DND-41 (cell line): ENCODE results near the gene DIAPH1.
A peak's percentile ranks its signal among the peaks of the same experiment; 100 is the strongest.

Source experiments
- ATAC-seq: fragments of 200-7000 bp; cut with Tn5 transposase; 3 replicates; pipeline ENCODE4 v1.9.1; 2021; ENCODE audit warnings: low read depth; ENCODE audit not compliant: insufficient read depth
- DNase-seq: peaks from one replicate; pipeline ENCODE4 v3.0.0-alpha.2; 2020
- H2AFZ ChIP-seq: 2 replicates; pipeline ENCODE4 v1.6.0; 2012; ENCODE audit warnings: low read depth, low read length
- H3K27ac ChIP-seq: 2 replicates; pipeline ENCODE4 v1.5.1; 2012; ENCODE audit warnings: low read length, inconsistent platforms
- H3K27me3 ChIP-seq: fragments of 200-600 bp; sonication (generic); 2 replicates; pipeline ENCODE4 v1.6.0; 2012; ENCODE audit warnings: low read length, mild to moderate bottlenecking, inconsistent platforms; ENCODE audit not compliant: insufficient read depth, poor library complexity
- H3K36me3 ChIP-seq: 2 replicates; pipeline ENCODE4 v1.5.1; 2012; ENCODE audit warnings: low read length, inconsistent platforms; ENCODE audit not compliant: insufficient read depth
- H3K4me1 ChIP-seq: 2 replicates; pipeline ENCODE4 v1.5.1; 2012; ENCODE audit warnings: mild to moderate bottlenecking, low read length; ENCODE audit not compliant: insufficient read depth
- H3K4me2 ChIP-seq: 2 replicates; pipeline ENCODE4 v1.6.0; 2012; ENCODE audit warnings: mild to moderate bottlenecking, moderate library complexity, low read length, inconsistent platforms; ENCODE audit not compliant: insufficient read depth
- H3K4me3 ChIP-seq, 2 experiments: fragments of 200-600 bp in 1 of 2; shearing (Covaris generic) in 1 of 2; 2 replicates each; pipeline ENCODE4 v1.5.1; 2012 to 2016; ENCODE audit warnings: inconsistent platforms in 2 of 2, low read length in 2 of 2, mild to moderate bottlenecking in 2 of 2, low read depth in 1 of 2, moderate library complexity in 1 of 2
- H3K79me2 ChIP-seq: 2 replicates; pipeline ENCODE4 v1.6.0; 2012; ENCODE audit warnings: low read length, inconsistent platforms; ENCODE audit not compliant: insufficient read depth
- H3K9ac ChIP-seq: 2 replicates; pipeline ENCODE4 v1.6.0; 2012; ENCODE audit warnings: low read depth, mild to moderate bottlenecking, inconsistent platforms, low read length, moderate library complexity
- H3K9me3 ChIP-seq: 2 replicates; pipeline ENCODE4 v1.5.1; 2012; ENCODE audit warnings: low read length, moderate library complexity, mild to moderate bottlenecking, inconsistent platforms; ENCODE audit not compliant: insufficient read depth, severe bottlenecking
- H4K20me1 ChIP-seq: 2 replicates; pipeline ENCODE4 v1.6.0; 2012; ENCODE audit warnings: low read length; ENCODE audit not compliant: insufficient read depth
- CTCF ChIP-seq: IDR thresholded peaks from 2 replicates; pipeline ENCODE4 v1.5.1; 2012; ENCODE audit warnings: borderline replicate concordance, low read length, moderate library complexity, mild to moderate bottlenecking; ENCODE audit not compliant: poor library complexity, severe bottlenecking; ENCODE audit errors: extremely low read depth
- EZH2 ChIP-seq: IDR thresholded peaks from 3 replicates; pipeline ENCODE4 v1.6.1; 2012; ENCODE audit warnings: borderline replicate concordance, low read depth, mild to moderate bottlenecking, moderate library complexity, low read length, inconsistent platforms; ENCODE audit not compliant: severe bottlenecking

The DIAPH1 gene

GRCh38 chr5:141618030-141618803 lies 583 bp downstream of the DIAPH1 start:
- H3K9ac ChIP-seq = peak overlapping the region; percentile 97
- peak overlapping the region; percentile 66 for H2AFZ ChIP-seq
- H3K27ac ChIP-seq = peak overlapping the region; percentile 68
- peak; percentile 60 for DNase-seq
- peaks cover 14% of the 10 kb centered on the region; the same call in 1 of the 2 replicates for H4K20me1 ChIP-seq
- H3K36me3 ChIP-seq = peaks cover 46% of the 10 kb centered on the region
- H3K79me2 ChIP-seq = peaks cover 59% of the 10 kb centered on the region
- H3K4me2 ChIP-seq = peak overlapping the region; percentile 77
- TF ChIP-seq CTCF (no peak), EZH2 (no peak)
- H3K4me1 ChIP-seq = peaks cover 51% of the 10 kb centered on the region
- peak; percentile 38 for ATAC-seq
- no peaks in the 10 kb centered on the region for H3K9me3 ChIP-seq
- H3K27me3 ChIP-seq = no peaks in the 10 kb centered on the region
- H3K4me3 ChIP-seq = peak overlapping the region; percentile 69 to 87

- no peak for ATAC-seq
- Histone ChIP-seq H3K4me3 (peak overlapping the region; percentile 69 to 87; a peak in 3 of 4 replicates), H2AFZ (no peak overlapping the region)
These were observed 1.1 kb downstream of the DIAPH1 start for GRCh38 chr5:141617682-141618029.

GRCh38 chr5:141617128-141617527 lies 1.7 kb downstream of the DIAPH1 start:
- peaks cover 70% of the 10 kb centered on the region for H3K79me2 ChIP-seq

More at GRCh38 chr5:141617682-141618029, 1.1 kb downstream of the DIAPH1 start:
- no peaks in the 10 kb centered on the region for H3K9me3 ChIP-seq
- peak overlapping the region; percentile 68 for H3K27ac ChIP-seq
- no peak for DNase-seq
- no peak for TF ChIP-seq EZH2
- no peak for TF ChIP-seq CTCF
- H3K79me2 ChIP-seq = peaks cover 64% of the 10 kb centered on the region
- H3K9ac ChIP-seq = peak overlapping the region; percentile 97
- H3K27me3 ChIP-seq = no peaks in the 10 kb centered on the region
- peaks cover 57% of the 10 kb centered on the region for H3K4me1 ChIP-seq
- peaks cover 14% of the 10 kb centered on the region; the same call in 1 of the 2 replicates for H4K20me1 ChIP-seq
- peaks cover 40% of the 10 kb centered on the region for H3K36me3 ChIP-seq
- H3K4me2 ChIP-seq = peak overlapping the region; percentile 77

More at GRCh38 chr5:141617128-141617527, 1.7 kb downstream of the DIAPH1 start:
- Histone ChIP-seq H4K20me1 (peaks cover 14% of the 10 kb centered on the region; the same call in 1 of the 2 replicates), H3K4me2 (peak overlapping the region; percentile 77), H3K27me3 (no peaks in the 10 kb centered on the region), H3K36me3 (peaks cover 39% of the 10 kb centered on the region), H3K4me3 (peak overlapping the region; percentile 69 to 87; a peak in 3 of 4 replicates), H3K9ac (peak overlapping the region; percentile 97), H2AFZ (no peak overlapping the region), H3K9me3 (no peaks in the 10 kb centered on the region), H3K4me1 (peaks cover 62% of the 10 kb centered on the region), H3K27ac (peak overlapping the region; percentile 68; the same call in 1 of the 2 replicates)
- TF ChIP-seq EZH2 = no peak
- TF ChIP-seq CTCF = no peak
- ATAC-seq (no peak), DNase-seq (no peak)
